SK-N-SH (cell line): ENCODE measurements around the gene MAG. TPM values are rescaled to one million over a fixed set of nuclear protein-coding genes. Genes with fewer than 3 reads are reported as not detected.

Experiments used
- CTCF ChIA-PET: fragments of 300-600, 350-600 bp; formaldehyde crosslinking; extraction: SDS; loops from one replicate; lab custom pipeline; 2021; lab: Yijun Ruan, JAX
- POLR2A ChIA-PET: fragments of 350-600 bp; sonication (Branson Sonifier 250); formaldehyde crosslinking; extraction: SDS; loops from one replicate; lab custom pipeline; 2020; ENCODE audit warnings: antibody characterized with exemption, inconsistent platforms; lab: Yijun Ruan, JAX
- DNase-seq: peaks from one replicate; pipeline ENCODE4 v3.0.0; 2012
- H2AFZ ChIP-seq: fragments of 200-600 bp; sonication (generic); 2 replicates; pipeline ENCODE4 v1.8.1; 2016; ENCODE audit warnings: antibody characterized with exemption, mild to moderate bottlenecking, low read depth
- H3F3A ChIP-seq: fragments of 200-600 bp; sonication (generic); replicated peaks from 2 replicates; pipeline ENCODE3; 2016; ENCODE audit warnings: antibody characterized with exemption, mild to moderate bottlenecking; ENCODE audit not compliant: insufficient read depth
- H3K27ac ChIP-seq, 2 experiments: fragments of 200-500 bp in 1 of 2; fragments of 200-600 bp in 1 of 2; sonication (Bioruptor generic) in 1 of 2; sonication (generic), shearing (Covaris generic) in 1 of 2; 2 replicates each; pipeline versions ENCODE4 v1.5.1 to v1.6.1; 2014 to 2016; ENCODE audit warnings: low read depth in 2 of 2, inconsistent platforms in 1 of 2, low read length in 1 of 2, mild to moderate bottlenecking in 1 of 2, mixed read lengths in 1 of 2
- H3K27me3 ChIP-seq: fragments of 200-600 bp; sonication (generic), shearing (Covaris generic); 2 replicates; pipeline ENCODE4 v1.6.1; 2016; ENCODE audit warnings: mixed run types; ENCODE audit not compliant: insufficient read depth
- H3K36me3 ChIP-seq, 2 experiments: fragments of 200-500 bp in 1 of 2; fragments of 200-600 bp in 1 of 2; sonication (Bioruptor generic) in 1 of 2; sonication (generic) in 1 of 2; replicated peaks in 1 of 2; 2 replicates each; pipeline versions ENCODE3 to v1.5.1; 2014 to 2016; ENCODE audit warnings: low read length in 1 of 2, mild to moderate bottlenecking in 1 of 2; ENCODE audit not compliant: insufficient read depth in 2 of 2, control insufficient read depth in 1 of 2
- H3K4me1 ChIP-seq, 2 experiments: fragments of 200-500 bp in 1 of 2; fragments of 200-600 bp in 1 of 2; sonication (Bioruptor generic) in 1 of 2; sonication (generic), shearing (Covaris generic) in 1 of 2; 2 replicates each; pipeline versions ENCODE4 v1.5.1 to v1.6.1; 2014 to 2016; ENCODE audit warnings: low read depth in 1 of 2, low read length in 1 of 2, mixed run types in 1 of 2; ENCODE audit not compliant: insufficient read depth in 2 of 2, control insufficient read depth in 1 of 2
- H3K4me2 ChIP-seq: fragments of 200-600 bp; sonication (generic), shearing (Covaris generic); 2 replicates; pipeline ENCODE4 v1.6.1; 2017; ENCODE audit warnings: mixed run types
- H3K4me3 ChIP-seq, 2 experiments: fragments of 200-500 bp in 1 of 2; fragments of 200-600 bp in 1 of 2; sonication (Bioruptor generic) in 1 of 2; sonication (generic), shearing (Covaris generic) in 1 of 2; 2 replicates each; pipeline versions ENCODE4 v1.5.1 to v1.8.1; 2014 to 2016; ENCODE audit warnings: low read depth in 2 of 2, inconsistent platforms in 1 of 2, low read length in 1 of 2, mild to moderate bottlenecking in 1 of 2, mixed read lengths in 1 of 2, moderate library complexity in 1 of 2
- H3K79me2 ChIP-seq: fragments of 200-600 bp; sonication (generic); 2 replicates; pipeline ENCODE4 v1.8.1; 2017; ENCODE audit warnings: mild to moderate bottlenecking; ENCODE audit not compliant: insufficient read depth
- H3K9ac ChIP-seq: fragments of 200-600 bp; sonication (generic); 2 replicates; pipeline ENCODE4 v1.6.1; 2017; ENCODE audit warnings: mixed run types
- H3K9me2 ChIP-seq: fragments of 200-600 bp; sonication (generic); 2 replicates; pipeline ENCODE4 v1.6.1; 2017; ENCODE audit warnings: mixed run types
- H3K9me3 ChIP-seq: fragments of 200-600 bp; sonication (generic); 2 replicates; pipeline ENCODE4 v1.6.1; 2017; ENCODE audit warnings: mixed run types, mild to moderate bottlenecking, moderate library complexity
- H4K20me1 ChIP-seq: fragments of 200-600 bp; sonication (generic); 2 replicates; pipeline ENCODE4 v1.6.1; 2017; ENCODE audit warnings: mild to moderate bottlenecking, mixed run types; ENCODE audit not compliant: insufficient read depth
- CHD2 ChIP-seq: fragments of 150-350 bp; IDR thresholded peaks from 2 replicates; pipeline ENCODE4 v1.6.1; 2018; ENCODE audit warnings: low read length; ENCODE audit not compliant: partially characterized antibody
- FOSL2 ChIP-seq: IDR thresholded peaks from 2 replicates; pipeline ENCODE4 v1.4.0; 2012; ENCODE audit warnings: low read depth, mild to moderate bottlenecking, moderate library complexity, borderline replicate concordance
- GATA2 ChIP-seq: sonication (generic); formaldehyde crosslinking; IDR thresholded peaks from 2 replicates; pipeline ENCODE4 v1.5.0; 2020; ENCODE audit warnings: mild to moderate bottlenecking, missing genetic modification reagents
- JUND ChIP-seq: IDR thresholded peaks from 2 replicates; pipeline ENCODE4 v1.4.0; 2012
- MXI1 ChIP-seq: IDR thresholded peaks from 2 replicates; pipeline ENCODE4 v1.6.1; 2012; ENCODE audit warnings: mild to moderate bottlenecking, low read depth, low read length, improper control_type of control experiment
- POLR2AphosphoS5 ChIP-seq: IDR thresholded peaks from 2 replicates; pipeline ENCODE4 v1.6.1; 2012; ENCODE audit warnings: low read depth, low read length
- RAD21 ChIP-seq: IDR thresholded peaks from 2 replicates; pipeline ENCODE4 v1.6.1; 2012; ENCODE audit warnings: mild to moderate bottlenecking, low read length
- TAF1 ChIP-seq: IDR thresholded peaks from 2 replicates; pipeline ENCODE4 v1.6.1; 2012; ENCODE audit warnings: low read depth, mild to moderate bottlenecking, low read length, moderate library complexity, borderline replicate concordance
- TCF12 ChIP-seq: IDR thresholded peaks from 2 replicates; pipeline ENCODE4 v1.4.0; 2012
- YY1 ChIP-seq: IDR thresholded peaks from 2 replicates; pipeline ENCODE4 v1.4.0; 2012; ENCODE audit warnings: low read depth, mild to moderate bottlenecking
- WGBS: methylation state at CpG from one replicate; pipeline ENCODE4 v1.1.6; 2017; ENCODE audit warnings: low lambda C conversion rate; 5-methylcytosine and 5-hydroxymethylcytosine counted together
- polyA plus RNA-seq, 3 experiments: library from polyadenylated mRNA; depleted of rRNA; stranded (reverse); fragments of >200 nt; gene quantifications; 2 replicates each; pipeline ENCODE4 v1.2.3, GENCODE V29; 2012
- TF ChIP-seq, protein P1 (sequence below): fragments of 150-350 bp; IDR thresholded peaks from 2 replicates; pipeline ENCODE4 v1.6.1; 2017; ENCODE audit warnings: antibody characterized with exemption, low read length, low read depth, borderline replicate concordance
- TF ChIP-seq, protein P2 (sequence below): IDR thresholded peaks from 2 replicates; pipeline ENCODE4 v1.4.0; 2012; ENCODE audit warnings: low read depth
- TF ChIP-seq, protein P3 (sequence below): IDR thresholded peaks from 2 replicates; pipeline ENCODE4 v1.4.0; 2012; ENCODE audit warnings: low read depth, borderline replicate concordance
- TF ChIP-seq, protein P4 (sequence below): IDR thresholded peaks from 2 replicates; pipeline ENCODE4 v1.6.1; 2012; ENCODE audit warnings: mild to moderate bottlenecking, low read depth, low read length, moderate library complexity
- TF ChIP-seq, protein P5 (sequence below): IDR thresholded peaks from 2 replicates; pipeline ENCODE4; 2012

The MAG gene
- polyA plus RNA-seq, 1 of the 3 experiments (the other 2 are of a cell fraction) = not detected

DNA sequence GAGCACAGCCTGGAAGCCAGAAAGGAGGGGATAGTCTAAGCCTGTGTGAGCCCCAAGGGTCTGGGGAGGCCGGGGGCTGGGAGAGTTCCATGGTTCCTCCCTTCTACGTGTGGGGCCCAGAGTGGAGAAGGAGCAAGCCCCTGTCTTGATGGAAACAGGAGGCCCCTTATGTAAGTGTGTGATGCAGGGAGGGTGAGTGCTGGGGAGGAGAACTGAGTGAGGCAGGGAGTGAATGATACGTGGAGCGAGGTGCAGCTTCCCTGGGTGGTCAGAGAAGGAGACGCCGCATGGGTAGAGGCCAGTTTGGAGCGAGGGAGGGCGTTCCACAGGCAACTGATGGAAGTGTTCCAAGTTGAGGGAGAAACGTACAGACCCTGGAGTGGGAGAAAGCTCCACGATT lies 16.0 kb downstream of the MAG start:
- peaks cover 20% of the 10 kb centered on the region for H3K27me3 ChIP-seq
- ChIA-PET POLR2A (no interaction called here), CTCF (no interaction called here)
- H4K20me1 ChIP-seq = no peaks in the 10 kb centered on the region
- no peaks in the 10 kb centered on the region for H3F3A ChIP-seq
- no peak overlapping the region for H3K4me3 ChIP-seq
- no peaks in the 10 kb centered on the region for H3K79me2 ChIP-seq
- no peak overlapping the region for H3K4me2 ChIP-seq
- no peaks in the 10 kb centered on the region for H3K9me3 ChIP-seq
- no peak overlapping the region for H3K27ac ChIP-seq
- no peaks in the 10 kb centered on the region for H3K36me3 ChIP-seq
- H3K4me1 ChIP-seq = no peaks in the 10 kb centered on the region
- DNase-seq = no peak
- no peak overlapping the region for H3K9ac ChIP-seq
- 47% methylated on average over 10 of the region's 10 CpGs for WGBS
- H2AFZ ChIP-seq = no peak overlapping the region
- TF ChIP-seq JUND (no peak), CHD2 (no peak), RAD21 (no peak), TCF12 (no peak), GATA2 (no peak), MXI1 (no peak), YY1 (no peak), TAF1 (no peak), POLR2AphosphoS5 (no peak), FOSL2 (no peak)
- TF ChIP-seq, protein P1, sequence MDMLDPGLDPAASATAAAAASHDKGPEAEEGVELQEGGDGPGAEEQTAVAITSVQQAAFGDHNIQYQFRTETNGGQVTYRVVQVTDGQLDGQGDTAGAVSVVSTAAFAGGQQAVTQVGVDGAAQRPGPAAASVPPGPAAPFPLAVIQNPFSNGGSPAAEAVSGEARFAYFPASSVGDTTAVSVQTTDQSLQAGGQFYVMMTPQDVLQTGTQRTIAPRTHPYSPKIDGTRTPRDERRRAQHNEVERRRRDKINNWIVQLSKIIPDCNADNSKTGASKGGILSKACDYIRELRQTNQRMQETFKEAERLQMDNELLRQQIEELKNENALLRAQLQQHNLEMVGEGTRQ = no peak
- TF ChIP-seq, protein P2, sequence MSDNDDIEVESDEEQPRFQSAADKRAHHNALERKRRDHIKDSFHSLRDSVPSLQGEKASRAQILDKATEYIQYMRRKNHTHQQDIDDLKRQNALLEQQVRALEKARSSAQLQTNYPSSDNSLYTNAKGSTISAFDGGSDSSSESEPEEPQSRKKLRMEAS = no peak
- TF ChIP-seq, protein P3, sequence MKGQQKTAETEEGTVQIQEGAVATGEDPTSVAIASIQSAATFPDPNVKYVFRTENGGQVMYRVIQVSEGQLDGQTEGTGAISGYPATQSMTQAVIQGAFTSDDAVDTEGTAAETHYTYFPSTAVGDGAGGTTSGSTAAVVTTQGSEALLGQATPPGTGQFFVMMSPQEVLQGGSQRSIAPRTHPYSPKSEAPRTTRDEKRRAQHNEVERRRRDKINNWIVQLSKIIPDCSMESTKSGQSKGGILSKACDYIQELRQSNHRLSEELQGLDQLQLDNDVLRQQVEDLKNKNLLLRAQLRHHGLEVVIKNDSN = no peak
- TF ChIP-seq, protein P4, sequence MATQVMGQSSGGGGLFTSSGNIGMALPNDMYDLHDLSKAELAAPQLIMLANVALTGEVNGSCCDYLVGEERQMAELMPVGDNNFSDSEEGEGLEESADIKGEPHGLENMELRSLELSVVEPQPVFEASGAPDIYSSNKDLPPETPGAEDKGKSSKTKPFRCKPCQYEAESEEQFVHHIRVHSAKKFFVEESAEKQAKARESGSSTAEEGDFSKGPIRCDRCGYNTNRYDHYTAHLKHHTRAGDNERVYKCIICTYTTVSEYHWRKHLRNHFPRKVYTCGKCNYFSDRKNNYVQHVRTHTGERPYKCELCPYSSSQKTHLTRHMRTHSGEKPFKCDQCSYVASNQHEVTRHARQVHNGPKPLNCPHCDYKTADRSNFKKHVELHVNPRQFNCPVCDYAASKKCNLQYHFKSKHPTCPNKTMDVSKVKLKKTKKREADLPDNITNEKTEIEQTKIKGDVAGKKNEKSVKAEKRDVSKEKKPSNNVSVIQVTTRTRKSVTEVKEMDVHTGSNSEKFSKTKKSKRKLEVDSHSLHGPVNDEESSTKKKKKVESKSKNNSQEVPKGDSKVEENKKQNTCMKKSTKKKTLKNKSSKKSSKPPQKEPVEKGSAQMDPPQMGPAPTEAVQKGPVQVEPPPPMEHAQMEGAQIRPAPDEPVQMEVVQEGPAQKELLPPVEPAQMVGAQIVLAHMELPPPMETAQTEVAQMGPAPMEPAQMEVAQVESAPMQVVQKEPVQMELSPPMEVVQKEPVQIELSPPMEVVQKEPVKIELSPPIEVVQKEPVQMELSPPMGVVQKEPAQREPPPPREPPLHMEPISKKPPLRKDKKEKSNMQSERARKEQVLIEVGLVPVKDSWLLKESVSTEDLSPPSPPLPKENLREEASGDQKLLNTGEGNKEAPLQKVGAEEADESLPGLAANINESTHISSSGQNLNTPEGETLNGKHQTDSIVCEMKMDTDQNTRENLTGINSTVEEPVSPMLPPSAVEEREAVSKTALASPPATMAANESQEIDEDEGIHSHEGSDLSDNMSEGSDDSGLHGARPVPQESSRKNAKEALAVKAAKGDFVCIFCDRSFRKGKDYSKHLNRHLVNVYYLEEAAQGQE = no peak
- TF ChIP-seq, protein P5, sequence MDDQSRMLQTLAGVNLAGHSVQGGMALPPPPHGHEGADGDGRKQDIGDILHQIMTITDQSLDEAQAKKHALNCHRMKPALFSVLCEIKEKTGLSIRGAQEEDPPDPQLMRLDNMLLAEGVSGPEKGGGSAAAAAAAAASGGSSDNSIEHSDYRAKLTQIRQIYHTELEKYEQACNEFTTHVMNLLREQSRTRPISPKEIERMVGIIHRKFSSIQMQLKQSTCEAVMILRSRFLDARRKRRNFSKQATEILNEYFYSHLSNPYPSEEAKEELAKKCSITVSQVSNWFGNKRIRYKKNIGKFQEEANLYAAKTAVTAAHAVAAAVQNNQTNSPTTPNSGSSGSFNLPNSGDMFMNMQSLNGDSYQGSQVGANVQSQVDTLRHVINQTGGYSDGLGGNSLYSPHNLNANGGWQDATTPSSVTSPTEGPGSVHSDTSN = no peak
- H3K9me2 ChIP-seq = no peaks in the 10 kb centered on the region
